Psoas muscle (tissue), 8 donors: Measurements from ENCODE around the gene PARP1. TPM values are rescaled to one million over a fixed set of nuclear protein-coding genes. Genes with fewer than 3 reads are reported as not detected.

Experiments used
- ATAC-seq, 4 donors: fragments of 200-7000 bp; cut with Tn5 transposase; one replicate each; pipeline ENCODE4 v1.9.1; 2020; ENCODE audit warnings: moderate library complexity in 3 of 4, mild to moderate bottlenecking in 2 of 4
- DNase-seq, 2 donors: peaks; one replicate each; pipeline ENCODE4 v3.0.0-alpha.2; 2020
- H3K27ac ChIP-seq: fragments of 200-600 bp; one replicate; pipeline ENCODE4 v1.8.0; 2022
- H3K27me3 ChIP-seq, 3 donors: fragments of 200-600 bp in 1 of 3; one replicate each; pipeline versions ENCODE4 v1.6.1 to v1.8.0; 2013 to 2022; ENCODE audit warnings: low read length in 2 of 3, mild to moderate bottlenecking in 2 of 3, moderate library complexity in 1 of 3; ENCODE audit not compliant: insufficient read depth in 3 of 3
- H3K36me3 ChIP-seq, 2 donors: fragments of 200-600 bp in 1 of 2; one replicate each; pipeline versions ENCODE4 v1.6.1 to v1.8.0; 2013 to 2022; ENCODE audit warnings: low read depth in 1 of 2, mild to moderate bottlenecking in 1 of 2, moderate library complexity in 1 of 2; ENCODE audit not compliant: insufficient read depth in 1 of 2
- H3K4me1 ChIP-seq: fragments of 200-600 bp; one replicate; pipeline ENCODE4 v1.8.0; 2022
- H3K4me3 ChIP-seq: fragments of 200-600 bp; one replicate; pipeline ENCODE4 v1.8.0; 2022; ENCODE audit warnings: mild to moderate bottlenecking
- H3K9me3 ChIP-seq: fragments of 200-600 bp; one replicate; pipeline ENCODE4 v1.8.0; 2022
- WGBS, 3 donors: extraction: QIAGEN DNeasy Blood & Tissue Kit; methylation state at CpG; one replicate each; pipeline versions ENCODE4 v1.1.6 to v1.1.7; 2013; 5-methylcytosine and 5-hydroxymethylcytosine counted together
- intact Hi-C, 2 donors: fragments of 100-400 bp; cut with DNase I; formaldehyde crosslinking; loops; one replicate each; pipeline versions ENCODE4 v1.11.0 to v1.14.2; 2022
- polyA plus RNA-seq, 3 donors: library from polyadenylated mRNA; stranded (reverse); fragments of 200-250 nt; gene quantifications; one replicate each; pipeline ENCODE4 v1.2.3, GENCODE V29; 2013
- total RNA-seq, 4 donors: library from RNA; stranded (reverse); fragmentation: NEBNext Ultra II Directional in 2 of 4; extraction: Animal tissue kit (Norgen Biotek cat#: 25700) in 2 of 4; gene quantifications; one replicate each; pipeline versions ENCODE4 v1.2.1 to v1.2.4, GENCODE V29; 2021 to 2023
- TF ChIP-seq, protein P1 (sequence below): fragments of 200-600 bp; IDR thresholded peaks from one replicate; pipeline ENCODE4 v1.8.0; 2022; ENCODE audit warnings: antibody characterized with exemption
- donor health status: healthy with polysubstance abuse.
- donor health status: DM: no; HTN: no; CAD: no; lungs with moderate emphysema.
- donor health status: Bipolar disorder and iron deficiency.
- donor health status: healthy.
- donor health status: DM: yes; HTN: yes; CAD: no.
- donor health status: DM: no; HTN: no; CAD: no.
- donor health status: DM: no; HTN: no; CAD: no.
- donor health status: DM: yes; HTN: yes; CAD: no.

The PARP1 gene
- total and polyA plus RNA-seq, 7 donors, result 23.8 to 85.8 (median 54.7) TPM

DNA sequence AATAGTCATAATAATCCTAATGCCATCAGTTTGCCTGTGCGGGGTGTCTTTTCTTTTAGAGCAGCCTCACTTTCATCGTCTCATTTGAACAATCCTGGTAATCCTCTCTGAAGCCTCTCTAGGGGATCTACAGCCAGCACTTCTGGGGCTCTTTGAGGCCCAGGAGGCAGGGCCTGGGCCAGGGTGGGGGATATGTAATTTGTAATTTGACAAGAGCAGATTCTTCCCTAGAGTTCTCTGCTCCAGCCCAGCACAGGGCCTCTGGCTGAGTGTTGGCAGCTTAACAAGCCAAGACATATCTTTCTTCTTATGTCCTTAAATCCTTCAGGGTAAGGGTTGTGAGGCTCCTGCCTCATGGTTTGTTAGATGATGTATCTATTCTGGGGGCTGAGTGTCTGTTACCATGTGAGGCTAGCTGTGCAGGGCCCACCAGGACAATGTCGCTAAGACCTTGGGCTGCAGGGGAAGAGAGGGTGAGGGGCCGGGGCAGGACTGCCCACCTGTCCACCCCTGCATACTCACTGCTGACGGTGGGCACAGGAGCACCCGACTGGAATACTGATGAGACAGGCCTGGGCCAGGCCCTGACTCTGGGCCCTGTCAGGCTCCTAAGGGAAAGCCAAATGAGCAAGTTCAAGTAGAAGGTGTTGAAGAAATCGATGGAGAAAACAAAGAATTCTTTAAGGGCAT is 45.3 kb upstream of the PARP1 start:
- ATAC-seq (no peak), DNase-seq (no peak)
- intact Hi-C loops, result no loop called here
- Histone ChIP-seq H3K27ac (no peak overlapping the region), H3K4me1 (no peaks in the 10 kb centered on the region), H3K27me3 (no peaks in the 10 kb centered on the region), H3K9me3 (no peaks in the 10 kb centered on the region), H3K36me3 (no peaks in the 10 kb centered on the region), H3K4me3 (no peak overlapping the region)
- WGBS, 3 donors, result 89 to 90% (median 89%) methylated on average over 7 of the region's 7 CpGs
- TF ChIP-seq, protein P1, sequence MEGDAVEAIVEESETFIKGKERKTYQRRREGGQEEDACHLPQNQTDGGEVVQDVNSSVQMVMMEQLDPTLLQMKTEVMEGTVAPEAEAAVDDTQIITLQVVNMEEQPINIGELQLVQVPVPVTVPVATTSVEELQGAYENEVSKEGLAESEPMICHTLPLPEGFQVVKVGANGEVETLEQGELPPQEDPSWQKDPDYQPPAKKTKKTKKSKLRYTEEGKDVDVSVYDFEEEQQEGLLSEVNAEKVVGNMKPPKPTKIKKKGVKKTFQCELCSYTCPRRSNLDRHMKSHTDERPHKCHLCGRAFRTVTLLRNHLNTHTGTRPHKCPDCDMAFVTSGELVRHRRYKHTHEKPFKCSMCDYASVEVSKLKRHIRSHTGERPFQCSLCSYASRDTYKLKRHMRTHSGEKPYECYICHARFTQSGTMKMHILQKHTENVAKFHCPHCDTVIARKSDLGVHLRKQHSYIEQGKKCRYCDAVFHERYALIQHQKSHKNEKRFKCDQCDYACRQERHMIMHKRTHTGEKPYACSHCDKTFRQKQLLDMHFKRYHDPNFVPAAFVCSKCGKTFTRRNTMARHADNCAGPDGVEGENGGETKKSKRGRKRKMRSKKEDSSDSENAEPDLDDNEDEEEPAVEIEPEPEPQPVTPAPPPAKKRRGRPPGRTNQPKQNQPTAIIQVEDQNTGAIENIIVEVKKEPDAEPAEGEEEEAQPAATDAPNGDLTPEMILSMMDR, result no peak

DNA sequence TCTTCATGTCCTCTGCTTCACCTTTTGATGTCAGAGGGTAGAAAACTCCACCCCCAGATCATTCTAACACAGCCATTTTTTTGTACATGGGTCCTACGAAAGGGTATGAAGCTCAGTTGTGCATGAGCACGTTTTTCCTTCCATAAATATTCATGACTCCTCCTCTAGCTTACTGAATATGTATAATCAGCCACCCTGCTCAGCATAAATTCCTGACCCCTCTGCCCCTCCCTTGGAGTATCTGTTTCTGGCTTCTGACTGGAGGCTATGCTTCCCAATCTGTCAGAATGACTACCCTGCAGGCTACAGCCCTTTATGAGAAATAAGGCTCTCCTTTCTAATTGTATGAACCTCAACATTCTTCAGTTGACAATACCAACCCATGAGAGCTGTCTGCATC is 42.8 kb upstream of the PARP1 start:
- Histone ChIP-seq H3K9me3 (no peaks in the 10 kb centered on the region), H3K4me3 (no peak overlapping the region), H3K27me3 (no peaks in the 10 kb centered on the region), H3K4me1 (no peaks in the 10 kb centered on the region), H3K27ac (no peak overlapping the region), H3K36me3 (no peaks in the 10 kb centered on the region)
- ATAC-seq (no peak), DNase-seq (no peak)
- WGBS, 3 donors, result 56 to 65% (median 64%) methylated on average over 2 of the region's 2 CpGs
- TF ChIP-seq, protein P1, result no peak
- intact Hi-C loops, result no loop called here

DNA sequence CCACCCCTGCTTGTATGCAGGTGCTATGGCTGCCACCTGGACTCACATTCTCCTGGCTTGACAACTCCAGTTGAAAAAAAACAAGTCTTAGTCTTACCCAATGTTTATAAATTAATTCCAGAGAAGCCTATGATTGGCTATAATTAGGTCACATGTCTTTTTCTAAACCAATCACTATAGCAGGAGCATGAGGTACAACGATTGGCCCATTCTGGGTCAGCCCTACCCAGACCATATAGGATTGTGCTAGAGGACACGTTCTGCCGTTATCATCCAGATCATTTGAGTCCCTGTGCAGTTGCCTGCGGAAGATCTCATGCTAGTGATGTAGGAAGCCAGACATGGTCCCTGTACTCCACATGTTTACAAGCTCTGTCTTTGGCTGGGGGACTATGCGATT is 41.9 kb upstream of the PARP1 start:
- intact Hi-C loops, result no loop called here

DNA sequence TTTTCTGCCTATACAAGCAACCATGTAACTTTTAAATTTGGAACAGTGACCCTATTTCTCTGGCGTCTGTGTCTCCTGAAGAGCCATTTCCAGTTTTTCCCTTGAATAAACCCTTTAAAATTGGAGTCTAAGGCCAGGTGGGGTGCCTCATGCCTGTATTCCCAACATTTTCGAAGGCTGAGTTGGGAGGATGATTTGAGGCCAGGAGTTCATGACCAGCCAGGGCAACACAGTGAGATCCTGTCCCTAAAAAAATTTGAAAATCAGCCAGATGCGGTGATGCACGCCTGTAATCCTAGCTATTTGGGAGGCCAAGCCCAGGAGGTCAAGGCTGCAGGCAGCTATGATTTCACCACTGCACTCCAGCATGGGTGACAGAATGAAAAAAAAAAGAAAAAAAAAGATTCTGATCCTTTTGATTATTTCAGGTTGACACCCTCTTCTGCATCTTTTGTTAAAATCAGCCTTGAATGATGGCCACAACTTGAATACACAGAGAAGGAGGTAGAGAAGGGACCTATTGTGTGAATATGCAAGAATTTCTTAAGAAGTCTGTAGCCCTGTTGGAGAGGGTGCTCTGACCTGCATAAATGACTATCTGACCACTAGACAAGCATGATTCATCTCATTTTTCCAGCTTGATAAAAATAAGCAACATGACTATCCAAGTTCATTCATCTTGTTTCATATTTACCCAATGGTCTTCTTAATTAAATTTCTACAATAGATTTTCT is 40.2 kb upstream of the PARP1 start:
- DNase-seq (no peak), ATAC-seq (no peak)
- H3K4me1 ChIP-seq, result no peaks in the 10 kb centered on the region
- H3K4me3 ChIP-seq, result no peak overlapping the region
- WGBS, 3 donors, result 71 to 76% (median 71%) methylated on average over 4 of the region's 4 CpGs
- H3K27ac ChIP-seq, result no peak overlapping the region
- no peaks in the 10 kb centered on the region for H3K36me3 ChIP-seq
- no peaks in the 10 kb centered on the region for H3K9me3 ChIP-seq
- TF ChIP-seq, protein P1, result no peak
- no peaks in the 10 kb centered on the region for H3K27me3 ChIP-seq
- intact Hi-C loops, result no loop called here

More for the DNA sequence above, 41.9 kb upstream of the PARP1 start:
- no peaks in the 10 kb centered on the region for H3K36me3 ChIP-seq
- H3K4me3 ChIP-seq, result no peak overlapping the region
- H3K4me1 ChIP-seq, result no peaks in the 10 kb centered on the region
- TF ChIP-seq, protein P1, result no peak
- WGBS, 3 donors, result 69 to 77% (median 74%) methylated on average over 5 of the region's 5 CpGs
- no peak for DNase-seq
- H3K27me3 ChIP-seq, result no peaks in the 10 kb centered on the region
- no peaks in the 10 kb centered on the region for H3K9me3 ChIP-seq
- no peak overlapping the region for H3K27ac ChIP-seq
- ATAC-seq, result no peak
